Right lung (tissue), 10 donors: ENCODE data around the gene TMEM107. TPM values are rescaled to one million over a fixed set of nuclear protein-coding genes. Genes with fewer than 3 reads are reported as not detected.
"Not testable (repeated sequence)": the region's sequence is repeated elsewhere in the genome, so short reads cannot be mapped to it uniquely, and the experiment has no call there.

Source experiments
- DNase-seq, 2 donors: peaks; one replicate each; pipeline ENCODE4 v3.0.0-alpha.2; 2013
- long read RNA-seq, 8 donors: transcript quantifications; one replicate each; lab custom pipeline, GENCODE V29; 2026
- polyA plus RNA-seq, 5 donors: library from polyadenylated mRNA; unstranded; fragments of 120-200 nt; gene quantifications; one replicate each; pipeline versions ENCODE4 v1.2.1 to v1.2.3, GENCODE V29; 2013; ENCODE audit warnings: inconsistent platforms in 1 of 5, low replicate concordance in 1 of 5; ENCODE audit not compliant: insufficient read length in 5 of 5, insufficient read depth in 1 of 5

The TMEM107 gene
- 10 to 100 TPM; 15.7 to 22.5 (median 20.1) TPM for polyA plus RNA-seq
- long read RNA-seq, donor 1, transcript TMEM107-205 (2 exons, 1,210 nt), result major isoform, 7 of 14 reads
- long read RNA-seq, donor 1, transcript TMEM107-204 (5 exons, 747 nt), result minor isoform, 5 of 14 reads
- long read RNA-seq, donor 1, partial matches to known transcripts, result 0 of 14 reads
- long read RNA-seq, donor 1, other reads (novel, unspliced or antisense), result 0 of 14 reads
- long read RNA-seq, donor 2, partial matches to known transcripts, result 0 of 3 reads
- long read RNA-seq, donor 2, other reads (novel, unspliced or antisense), result 0 of 3 reads
- long read RNA-seq, donor 3, transcript TMEM107-204 (5 exons, 747 nt), result major isoform, 7 of 11 reads
- long read RNA-seq, donor 3, partial matches to known transcripts, result 0 of 11 reads
- long read RNA-seq, donor 3, other reads (novel, unspliced or antisense), result 0 of 11 reads
- long read RNA-seq, donor 4, partial matches to known transcripts, result 0 of 8 reads
- long read RNA-seq, donor 4, other reads (novel, unspliced or antisense), result 0 of 8 reads
- long read RNA-seq, donor 5, transcript TMEM107-204 (5 exons, 747 nt), result major isoform, 7 of 15 reads
- long read RNA-seq, donor 5, transcript TMEM107-205 (2 exons, 1,210 nt), result major isoform, 7 of 15 reads
- long read RNA-seq, donor 5, partial matches to known transcripts, result 0 of 15 reads
- long read RNA-seq, donor 5, other reads (novel, unspliced or antisense), result 0 of 15 reads
- long read RNA-seq, donor 6, transcript TMEM107-204 (5 exons, 747 nt), result major isoform, 8 of 14 reads
- long read RNA-seq, donor 6, partial matches to known transcripts, result 0 of 14 reads
- long read RNA-seq, donor 6, other reads (novel, unspliced or antisense), result 0 of 14 reads
- long read RNA-seq, donor 7, partial matches to known transcripts, result 0 of 4 reads
- long read RNA-seq, donor 7, other reads (novel, unspliced or antisense), result 0 of 4 reads
- long read RNA-seq, donor 8, partial matches to known transcripts, result 0 of 4 reads
- long read RNA-seq, donor 8, other reads (novel, unspliced or antisense), result 0 of 4 reads

- peak; percentile 88 to 89 for DNase-seq
These were observed at the start of gene TMEM107 for GRCh38 chr17:8176197-8176940. Gene TMEM107 (minus strand): TSS chr17:8176380. CDS start chr17:8176286, 94 bp downstream.

- no peak for DNase-seq
These were observed 49.0 kb upstream of the TMEM107 start for GRCh38 chr17:8224891-8225812.

GRCh38 chr17:8223356-8224126 is 47.4 kb upstream of the TMEM107 start:
- peak in 1 of 2 donors; percentile 61 for DNase-seq

- DNase-seq, result peak; percentile 92 to 95
These were observed 46.6 kb upstream of the TMEM107 start for GRCh38 chr17:8222630-8223355.

- no peak for DNase-seq
These were observed 46.1 kb upstream of the TMEM107 start for GRCh38 chr17:8222380-8222629.

- DNase-seq, result peak; percentile 92 to 96
These were observed 45.6 kb upstream of the TMEM107 start for GRCh38 chr17:8221663-8222379.

GRCh38 chr17:8220783-8221662 is 44.8 kb upstream of the TMEM107 start:
- peak; percentile 90 to 96 for DNase-seq

GRCh38 chr17:8214000-8214399 is 37.8 kb upstream of the TMEM107 start:
- not testable (repeated sequence) for DNase-seq

- DNase-seq, result no peak
These were observed 36.4 kb upstream of the TMEM107 start for GRCh38 chr17:8212312-8213180.

- DNase-seq, result no peak
These were observed 34.7 kb upstream of the TMEM107 start for GRCh38 chr17:8210761-8211458.

GRCh38 chr17:8209907-8210760 is 34.0 kb upstream of the TMEM107 start, which contains the start of gene AURKB:
Gene AURKB (minus strand): TSS chr17:8210575. CDS start chr17:8210224, 351 bp downstream.
- peak; percentile 93 to 95 for DNase-seq

GRCh38 chr17:8206536-8206935 is 30.4 kb upstream of the TMEM107 start:
- DNase-seq, result no peak

- no peak for DNase-seq
These were observed 28.8 kb upstream of the TMEM107 start for GRCh38 chr17:8204761-8205555.
